Putamen (tissue), 1 donor: ENCODE data around the gene NCOA1.
"Not testable (repeated sequence)": the region's sequence is repeated elsewhere in the genome, so short reads cannot be mapped to it uniquely, and the experiment has no call there.

Source experiments
- DNase-seq: peaks from one replicate; pipeline ENCODE4 v3.0.0-alpha.2; 2016; ENCODE audit warnings: low spot score

The NCOA1 gene

DNA sequence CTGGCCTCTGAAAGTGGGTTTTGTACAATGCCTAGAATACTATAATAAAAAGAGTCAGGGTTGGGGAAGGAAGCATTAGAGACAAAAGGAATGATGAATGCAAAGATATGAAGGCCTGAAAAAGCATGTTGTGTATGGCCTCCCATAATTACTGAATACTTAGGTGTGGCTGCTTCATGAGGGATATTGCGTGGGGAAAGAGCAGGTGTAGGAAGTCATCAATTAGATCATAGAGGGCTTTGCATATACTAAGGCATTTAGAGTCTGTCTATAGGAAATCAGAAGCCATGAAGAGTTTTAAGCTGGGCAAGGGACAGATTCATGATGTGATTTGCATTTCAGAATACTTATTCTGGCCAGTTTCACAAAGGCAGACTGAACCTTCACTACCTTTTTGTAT is 48.2 kb downstream of the NCOA1 start:
- no peak for DNase-seq

GRCh38 chr2:24540011-24540477 is 49.0 kb downstream of the NCOA1 start:
- no peak for DNase-seq

- DNase-seq: no peak
Observed at GRCh38 chr2:24541621-24542020, 50.6 kb downstream of the NCOA1 start.

DNA sequence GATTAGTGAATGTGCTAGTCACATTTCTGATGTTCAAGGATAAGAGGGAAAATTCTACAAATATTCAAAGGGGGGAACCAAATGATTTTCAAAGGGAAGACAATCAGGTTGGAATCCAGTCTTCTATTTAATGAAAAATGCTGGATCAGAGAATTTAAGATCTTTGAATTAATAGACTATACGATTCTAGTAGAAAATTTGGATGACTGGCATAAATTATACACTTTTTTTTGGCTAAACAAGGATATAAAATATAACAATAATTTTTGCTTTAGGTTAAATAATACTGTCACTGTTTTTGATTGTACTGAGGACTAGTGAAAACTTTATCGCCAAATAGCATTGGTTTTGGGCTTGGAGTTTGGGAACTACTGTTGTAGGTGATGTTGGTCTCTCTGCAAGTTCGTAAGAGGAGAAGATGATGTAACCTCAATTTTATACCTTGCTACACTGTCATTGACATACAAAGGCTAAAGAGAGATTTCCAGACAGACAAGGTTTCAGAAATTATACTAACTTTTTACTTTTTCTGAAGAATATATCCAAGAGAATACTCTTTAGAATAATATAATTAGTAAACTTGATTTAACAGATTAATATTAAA is 51.3 kb downstream of the NCOA1 start:
- no peak for DNase-seq

GRCh38 chr2:24543252-24543651 is 52.2 kb downstream of the NCOA1 start:
- DNase-seq: no peak

DNA sequence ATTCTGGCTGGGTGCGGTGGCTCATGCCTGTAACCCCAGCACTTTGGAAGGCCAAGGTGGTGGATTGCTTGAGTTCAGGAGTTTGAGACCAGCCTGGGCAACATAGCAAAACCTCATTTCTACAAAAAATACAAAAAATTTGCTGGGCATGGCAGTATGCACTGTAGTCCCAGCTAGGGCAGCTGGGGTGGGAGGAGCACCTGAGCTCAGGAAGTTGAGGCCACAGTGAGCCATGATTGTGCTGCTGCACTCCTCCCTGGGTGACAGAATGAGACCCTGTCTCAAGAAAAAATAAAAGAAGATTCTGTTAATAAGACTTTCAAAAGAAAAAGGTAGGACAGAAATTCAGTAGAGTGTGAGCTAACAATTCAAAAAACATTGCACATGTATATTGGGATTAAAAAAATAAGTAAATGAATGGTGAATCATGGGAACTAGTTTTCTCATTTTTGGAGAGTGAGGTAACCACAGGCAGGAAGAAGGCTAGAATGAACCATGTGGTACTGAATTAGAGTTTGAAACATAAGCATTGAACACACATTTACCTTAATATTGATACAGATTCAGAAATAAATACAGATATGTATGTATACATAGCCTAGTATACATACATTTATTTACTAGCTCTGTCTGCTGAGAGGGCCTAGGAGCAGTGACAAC is 53.5 kb downstream of the NCOA1 start:
- no peak for DNase-seq

- no peak for DNase-seq
Observed at GRCh38 chr2:24546669-24547068, 55.6 kb downstream of the NCOA1 start.

DNA sequence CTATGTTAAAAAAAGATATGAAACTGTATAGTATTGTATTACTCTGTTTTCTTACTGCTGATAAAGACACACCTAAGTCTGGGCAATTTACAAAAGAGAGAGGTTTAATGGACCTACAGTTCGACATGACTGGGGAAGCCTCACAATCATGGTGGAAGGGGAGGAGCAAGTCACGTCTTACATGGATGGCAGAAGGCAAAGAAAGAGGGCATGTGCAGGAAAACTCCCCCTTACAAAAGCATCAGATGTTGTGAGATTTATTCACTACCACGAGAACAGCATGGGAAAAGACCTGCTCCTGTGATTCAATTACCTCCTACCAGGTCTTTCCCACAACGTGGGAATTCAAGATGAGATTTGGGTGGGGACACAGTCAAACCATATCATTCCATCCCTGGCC is 57.0 kb downstream of the NCOA1 start:
- no peak for DNase-seq

DNA sequence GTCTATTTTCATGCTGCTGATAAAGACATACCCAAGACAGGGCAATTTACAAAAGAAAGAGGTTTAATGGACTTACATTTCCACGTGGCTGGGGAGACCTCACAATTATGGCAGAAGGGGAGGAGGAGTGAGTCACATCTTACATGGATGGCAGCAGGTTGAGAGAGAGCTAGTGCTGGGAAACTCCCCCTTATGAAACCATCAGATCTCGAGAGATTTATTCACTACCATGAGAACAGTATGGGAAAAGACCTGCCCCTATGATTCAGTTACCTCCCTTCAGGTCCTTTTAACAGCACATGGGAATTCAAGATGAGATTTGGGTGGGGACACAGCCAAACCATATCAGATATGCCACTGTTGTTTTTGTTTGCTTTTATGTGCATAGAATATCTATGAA is 59.2 kb downstream of the NCOA1 start:
- not testable (repeated sequence) for DNase-seq

DNA sequence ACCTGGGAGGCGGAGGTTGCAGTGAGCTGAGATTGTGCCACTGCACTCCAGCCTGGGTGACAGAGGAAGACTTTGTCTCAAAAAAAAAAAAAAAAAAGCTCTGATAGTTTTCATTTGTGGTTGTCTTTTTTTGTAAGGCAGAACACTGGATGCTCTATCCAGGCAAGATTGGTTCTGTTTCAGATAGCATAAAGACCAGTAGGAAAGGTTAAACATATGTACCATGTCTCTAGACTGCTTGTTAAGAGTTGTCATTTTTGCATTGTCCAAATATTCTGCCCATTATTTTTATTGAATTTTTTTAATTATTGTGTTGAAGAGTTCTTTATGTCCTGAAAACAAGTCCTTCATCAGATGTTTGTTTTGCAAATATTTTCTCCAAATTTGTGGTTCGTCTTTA is 60.0 kb downstream of the NCOA1 start:
- no peak for DNase-seq

- no peak for DNase-seq
Observed at GRCh38 chr2:24552836-24553235, 61.8 kb downstream of the NCOA1 start.

GRCh38 chr2:24558781-24559472 is 67.9 kb downstream of the NCOA1 start:
- DNase-seq: no peak

DNA sequence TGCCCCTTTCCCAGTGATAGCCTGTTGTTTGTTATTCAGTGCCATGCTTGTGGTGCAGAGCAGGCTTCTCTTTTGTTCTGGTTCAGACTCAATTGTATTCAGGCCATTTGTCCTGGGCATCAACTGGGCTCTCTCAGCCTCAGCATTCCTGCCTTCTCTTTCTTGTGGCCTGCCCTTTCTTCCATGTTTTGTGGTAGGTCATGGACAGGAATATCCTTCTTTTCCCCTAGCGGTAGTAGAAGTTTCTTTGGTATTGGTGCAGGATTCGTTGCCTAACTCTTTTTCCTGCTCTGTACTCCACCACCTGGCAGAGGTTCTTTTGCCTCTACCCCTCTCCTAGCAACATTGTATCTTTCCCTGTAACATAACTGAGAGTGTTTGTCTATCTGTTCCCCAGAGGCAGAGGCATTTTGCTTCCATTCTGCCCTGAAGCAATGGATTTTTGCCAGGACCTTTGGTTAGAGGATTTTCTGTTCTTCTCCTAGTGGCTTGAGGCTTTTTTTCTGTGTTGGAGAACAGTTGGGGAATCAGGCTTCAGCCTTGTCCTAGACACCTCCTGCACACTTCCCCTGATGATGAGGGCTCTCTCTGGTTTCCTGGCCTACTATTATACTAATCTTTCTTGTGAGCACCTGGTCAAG is 68.5 kb downstream of the NCOA1 start:
- no peak for DNase-seq

- no peak for DNase-seq
Observed at GRCh38 chr2:24565537-24565936, 74.5 kb downstream of the NCOA1 start.

DNA sequence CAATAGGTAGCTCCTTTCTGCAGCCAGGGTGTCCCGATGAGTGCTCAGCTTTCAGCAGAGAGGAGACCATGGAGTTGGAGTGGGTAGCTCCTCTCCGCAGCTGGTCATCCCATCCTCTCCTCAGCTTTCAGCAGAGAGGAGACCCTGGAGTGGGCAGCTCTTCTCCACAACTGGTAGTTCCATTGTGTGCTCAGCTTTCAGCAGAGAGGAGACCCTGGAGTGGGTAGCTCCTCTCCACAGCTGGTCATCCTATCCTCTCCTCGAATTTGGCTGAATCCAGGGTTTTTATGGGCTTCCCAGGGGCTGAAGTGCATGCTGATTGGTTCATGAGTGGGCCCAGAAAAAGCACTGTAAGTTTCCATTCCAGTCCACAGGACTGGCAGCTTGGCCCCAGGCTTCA is 75.2 kb downstream of the NCOA1 start:
- no peak for DNase-seq

DNA sequence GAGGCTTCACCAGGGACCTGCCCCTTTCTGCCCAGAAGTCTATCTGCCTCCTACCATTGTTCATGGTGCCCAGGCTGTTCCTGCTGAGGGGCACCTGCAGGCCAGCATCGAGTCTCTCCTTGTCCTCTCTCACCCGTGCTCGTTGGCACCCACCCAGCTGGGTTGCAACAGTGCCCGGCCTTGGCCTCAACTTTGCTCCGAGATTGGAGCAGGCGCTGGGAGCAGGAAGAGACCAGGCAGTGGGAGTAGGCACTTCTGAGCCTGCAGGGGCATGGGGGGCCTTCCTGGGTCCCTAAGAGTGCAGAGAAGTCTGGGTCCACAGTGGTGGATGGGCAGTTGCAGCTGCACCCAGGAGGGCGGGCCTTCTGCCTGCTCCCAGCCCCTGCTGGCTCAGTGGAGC is 75.6 kb downstream of the NCOA1 start:
- DNase-seq: no peak

GRCh38 chr2:24568551-24568950 is 77.5 kb downstream of the NCOA1 start:
- no peak for DNase-seq

GRCh38 chr2:24569565-24569964 is 78.5 kb downstream of the NCOA1 start:
- not testable (repeated sequence) for DNase-seq

DNA sequence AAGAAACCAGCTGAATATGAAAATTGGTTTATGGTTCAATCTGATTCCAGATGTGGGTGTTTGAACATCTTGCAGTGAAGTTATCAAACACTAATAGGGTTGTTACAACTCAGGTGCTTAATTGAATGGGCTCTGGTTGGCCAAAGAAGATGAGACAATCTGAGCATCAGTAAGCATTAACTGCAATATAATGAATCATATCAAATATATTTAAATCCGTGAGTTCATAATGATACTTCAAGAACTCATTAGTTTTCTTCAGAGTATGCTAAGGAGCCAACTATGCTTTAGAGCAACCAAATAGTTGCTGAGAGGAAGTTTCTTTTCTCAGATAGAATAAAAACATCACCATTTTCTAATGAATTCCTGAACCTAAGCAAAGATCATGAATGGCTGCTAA is 79.2 kb downstream of the NCOA1 start:
- no peak for DNase-seq

GRCh38 chr2:24571828-24572442 is 80.9 kb downstream of the NCOA1 start:
- DNase-seq: no peak

- DNase-seq: no peak
Observed at GRCh38 chr2:24576146-24576545, 85.1 kb downstream of the NCOA1 start.

DNA sequence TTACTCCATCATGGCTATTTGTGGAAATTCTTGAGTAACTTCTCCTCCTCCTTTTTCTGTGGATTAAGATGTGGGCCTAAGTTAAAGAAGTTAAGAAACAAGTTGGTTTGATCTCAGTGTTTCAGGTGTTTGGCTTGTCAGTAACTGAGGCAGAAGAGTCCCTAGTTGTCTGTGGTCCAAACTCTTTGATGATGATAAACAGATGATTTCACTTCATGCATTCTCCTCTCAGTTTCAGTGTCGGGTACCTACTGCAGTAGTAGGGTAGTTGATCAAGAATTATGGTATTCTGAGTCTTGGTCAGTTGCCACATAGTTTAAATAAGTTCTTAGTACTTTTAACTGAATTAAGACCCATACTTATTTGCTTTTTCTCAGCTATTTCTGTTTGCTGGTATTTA is 85.6 kb downstream of the NCOA1 start:
- DNase-seq: no peak
